ENCODE measurements around the gene CBX8.
A peak's percentile ranks its signal among the peaks of the same experiment; 100 is the strongest.

The CBX8 gene

DNA sequence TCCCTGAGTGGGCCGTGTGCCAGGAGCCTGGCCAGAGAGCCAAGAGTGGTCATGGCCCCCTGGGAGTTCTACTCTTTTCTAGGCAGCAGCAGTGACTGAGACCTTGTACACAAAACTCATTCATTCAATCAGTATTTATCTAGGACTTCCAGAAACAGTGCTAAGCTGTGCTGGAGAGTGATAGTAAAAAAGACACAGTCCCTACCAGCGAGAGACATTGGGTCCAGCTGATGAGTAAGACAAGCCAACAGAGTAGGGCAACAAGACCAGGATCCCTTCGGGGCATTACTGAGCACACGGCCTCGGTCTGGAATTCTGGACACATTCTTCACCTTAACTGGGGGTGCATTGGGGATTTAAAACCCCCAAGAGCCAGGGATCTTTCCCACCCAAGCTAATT lies 22.2 kb upstream of the CBX8 start:
- DNase-seq = no peak

DNA sequence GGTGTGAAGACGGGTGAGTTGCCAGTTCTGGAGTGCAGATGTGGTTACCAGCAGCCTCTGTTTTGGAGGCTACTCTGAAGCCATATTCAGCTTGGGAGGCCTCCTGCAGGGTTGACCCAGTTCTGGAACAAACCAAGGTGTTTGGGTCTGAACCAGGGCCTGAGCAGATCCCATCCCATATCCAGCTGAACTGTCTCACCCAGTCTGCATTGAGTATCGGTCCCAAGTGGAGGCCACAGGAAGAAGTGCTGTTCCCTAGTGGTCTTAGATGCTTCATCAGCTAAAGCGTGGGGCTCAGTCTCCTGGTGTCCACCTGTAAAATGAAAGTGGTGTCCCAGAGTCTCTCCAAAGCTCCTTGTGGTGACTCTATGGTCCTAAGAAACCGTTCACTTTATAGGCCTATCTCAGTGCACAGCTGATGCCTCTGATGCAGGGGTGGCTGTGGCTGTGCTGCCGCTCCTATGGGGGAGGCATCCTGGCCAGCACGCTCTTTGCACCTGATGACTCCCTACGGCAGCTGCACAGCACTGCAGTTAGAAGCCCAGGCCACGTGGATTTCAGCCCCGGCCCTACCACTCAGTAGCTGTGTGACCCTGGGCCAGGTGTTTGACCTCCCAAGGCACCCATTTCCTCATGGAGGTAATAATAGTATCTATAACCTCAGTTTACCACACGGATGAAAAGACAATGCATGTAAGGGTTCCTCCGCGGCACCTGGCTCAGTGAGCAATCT lies 21.3 kb upstream of the CBX8 start:
- DNase-seq = peak in 2 of 3 experiments; percentile 20 to 68

- no peak for DNase-seq
Observed at GRCh38 chr17:79815836-79816461, 19.1 kb upstream of the CBX8 start.

DNA sequence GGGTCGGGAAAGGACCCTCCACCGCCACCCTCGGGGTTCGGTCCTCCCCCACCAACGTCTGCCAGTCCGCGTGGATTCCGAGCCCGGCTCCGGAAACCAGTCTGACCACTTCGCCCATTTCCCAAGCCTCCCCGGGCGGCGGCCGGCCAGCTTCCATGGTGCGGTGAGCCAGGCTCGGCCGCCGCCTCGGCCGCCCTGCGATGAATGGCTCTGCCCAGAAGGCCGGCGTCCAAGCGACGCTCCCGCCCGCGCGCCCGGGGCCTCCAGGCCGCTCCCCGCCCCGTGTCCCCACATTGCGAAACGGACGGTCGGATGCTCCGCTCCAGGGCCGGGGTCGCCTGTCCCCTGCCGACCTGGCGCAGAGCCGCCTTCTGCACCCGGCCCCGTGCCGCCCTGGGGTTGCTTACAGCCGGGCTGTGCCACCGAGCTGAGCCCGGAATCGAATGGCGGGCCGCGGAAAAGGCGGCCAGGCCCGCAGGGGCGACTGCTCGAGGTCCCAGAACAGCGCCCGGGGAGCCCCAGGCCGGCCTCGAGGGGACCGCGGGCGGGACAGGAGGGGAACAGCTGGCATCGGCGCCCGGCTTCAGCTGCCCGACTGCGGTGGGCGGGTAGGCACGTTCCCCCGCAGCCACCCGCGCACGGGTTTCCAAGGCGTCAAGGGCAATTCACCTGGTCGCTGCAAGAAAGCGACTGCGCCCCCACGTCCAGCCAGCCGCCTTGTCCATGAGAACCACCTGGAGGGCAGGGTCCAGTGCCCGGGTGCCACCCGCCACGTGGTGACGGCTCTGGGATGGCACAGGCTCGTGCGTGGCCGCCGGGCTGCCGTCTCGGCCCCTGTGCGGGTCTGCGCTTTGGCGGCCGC lies 18.3 kb upstream of the CBX8 start:
- no peak for DNase-seq

GRCh38 chr17:79814127-79814973 lies 17.5 kb upstream of the CBX8 start:
- DNase-seq = no peak

GRCh38 chr17:79813297-79814126 lies 16.6 kb upstream of the CBX8 start:
- peak; percentile 19 to 65 (median 58) for DNase-seq

DNA sequence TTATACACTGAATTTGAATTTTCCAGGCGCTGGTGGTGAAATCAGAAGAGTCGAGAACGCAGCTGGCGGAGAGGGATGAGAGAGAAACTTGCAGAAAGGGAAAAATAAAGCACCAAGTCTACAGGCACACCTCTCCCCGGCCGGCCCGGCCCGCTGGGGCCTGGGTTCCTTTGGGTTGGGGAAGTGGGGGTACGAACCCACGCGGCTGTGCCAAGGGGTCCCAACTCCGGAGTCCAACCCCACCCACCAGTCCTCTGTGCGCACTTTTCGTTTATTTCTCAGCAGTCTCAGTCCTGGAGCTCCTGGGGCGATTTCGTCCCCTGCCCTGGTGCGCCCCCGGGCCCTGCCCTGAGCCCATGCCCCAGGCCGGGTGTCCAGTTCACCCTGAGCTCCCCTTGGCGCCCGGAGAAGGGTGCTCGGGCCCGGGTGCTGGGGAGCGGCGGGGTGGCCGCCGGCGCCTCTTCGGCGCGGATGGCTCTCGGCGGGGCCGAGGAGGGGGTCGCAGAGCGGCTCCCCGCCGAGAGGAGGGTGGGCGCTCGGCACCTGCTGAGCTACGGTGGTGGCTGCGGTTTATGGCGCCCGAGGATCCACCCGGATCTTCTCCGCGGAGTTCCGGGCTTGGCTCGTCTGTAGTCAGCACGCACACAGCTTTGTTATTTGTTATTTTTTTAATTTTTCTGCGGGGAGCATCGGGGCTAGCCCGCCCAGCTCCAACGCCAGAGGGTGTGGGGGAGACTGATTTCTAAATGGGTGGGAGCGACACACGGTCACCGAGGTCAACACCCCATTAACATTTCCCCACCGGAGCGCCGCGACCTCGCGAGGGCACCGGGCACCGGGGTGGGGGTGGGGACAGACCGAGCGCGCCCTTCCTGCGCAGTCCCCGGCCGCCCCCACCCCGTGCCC lies 15.7 kb upstream of the CBX8 start:
- peak in 2 of 3 experiments; percentile 66 to 72 for DNase-seq

DNA sequence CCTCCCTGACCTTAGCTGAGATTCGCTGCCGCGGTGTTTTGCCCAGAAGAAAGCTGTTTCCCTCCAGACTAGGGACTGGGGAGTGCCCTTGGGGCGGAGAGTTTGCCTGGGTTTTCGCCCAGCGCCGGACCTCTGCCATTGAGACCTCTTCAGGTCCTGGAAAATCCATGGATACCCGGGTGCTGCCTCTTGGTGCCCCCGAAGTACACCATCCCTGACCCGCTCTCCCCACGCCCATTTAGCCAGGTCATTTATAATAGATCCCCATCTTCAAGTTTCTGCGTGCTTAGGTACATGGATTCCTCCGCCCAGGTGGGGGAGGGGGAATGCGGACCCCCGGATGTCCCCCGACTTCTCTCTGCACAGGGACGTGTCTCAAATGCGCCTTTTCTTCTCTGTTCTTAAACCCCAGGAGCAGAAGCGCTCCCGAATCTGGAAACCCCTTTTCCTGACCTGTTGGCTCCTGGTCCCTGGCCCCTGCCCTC lies 15.0 kb upstream of the CBX8 start:
- peak in 1 of 3 experiments; percentile 73 for DNase-seq

DNA sequence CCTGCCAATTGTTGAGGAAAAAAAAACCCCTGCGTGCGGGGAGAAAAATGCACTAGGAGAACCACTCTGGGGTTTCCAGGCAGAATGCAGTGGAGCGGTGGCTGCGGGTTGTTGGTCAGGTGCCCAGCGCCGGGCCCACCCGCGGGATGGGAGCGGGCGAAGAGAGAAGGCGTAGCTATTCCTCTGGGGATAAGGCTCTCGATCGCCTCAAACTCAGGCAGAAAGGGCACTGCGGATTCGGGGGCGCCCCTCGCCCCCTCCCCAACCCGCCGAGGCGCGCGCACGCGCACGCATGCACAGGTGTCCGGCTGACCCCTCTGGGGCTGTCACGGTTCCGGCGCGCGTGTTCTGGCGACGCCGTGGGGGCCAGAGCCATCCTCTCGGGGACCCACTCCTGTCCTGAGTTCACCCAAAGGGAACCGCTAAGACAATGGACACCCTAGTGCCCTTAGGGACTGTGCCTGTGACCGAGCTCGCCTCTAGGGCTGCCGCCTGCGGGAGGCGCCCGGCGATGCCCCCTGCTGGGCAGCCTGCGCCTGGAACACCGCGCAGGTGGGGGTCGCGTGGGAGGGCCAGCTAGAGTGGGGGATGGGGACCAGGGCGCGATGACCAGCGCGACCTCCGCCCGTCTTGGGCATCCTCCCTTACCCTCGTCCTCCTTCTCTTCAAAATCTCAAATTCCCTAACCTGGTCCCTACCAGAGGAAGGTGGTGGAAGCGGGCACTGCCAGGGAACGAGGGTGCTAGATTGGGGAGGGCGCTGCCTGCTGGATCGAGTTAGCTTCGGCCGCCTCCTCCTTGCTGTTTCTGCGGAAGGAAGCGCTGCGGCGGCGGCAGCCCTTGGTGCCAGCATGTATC lies 14.4 kb upstream of the CBX8 start:
- peak; percentile 64 to 90 (median 84) for DNase-seq

- DNase-seq = peak; percentile 92 to 95 (median 94)
Observed at GRCh38 chr17:79810130-79811010, 13.5 kb upstream of the CBX8 start.

DNA sequence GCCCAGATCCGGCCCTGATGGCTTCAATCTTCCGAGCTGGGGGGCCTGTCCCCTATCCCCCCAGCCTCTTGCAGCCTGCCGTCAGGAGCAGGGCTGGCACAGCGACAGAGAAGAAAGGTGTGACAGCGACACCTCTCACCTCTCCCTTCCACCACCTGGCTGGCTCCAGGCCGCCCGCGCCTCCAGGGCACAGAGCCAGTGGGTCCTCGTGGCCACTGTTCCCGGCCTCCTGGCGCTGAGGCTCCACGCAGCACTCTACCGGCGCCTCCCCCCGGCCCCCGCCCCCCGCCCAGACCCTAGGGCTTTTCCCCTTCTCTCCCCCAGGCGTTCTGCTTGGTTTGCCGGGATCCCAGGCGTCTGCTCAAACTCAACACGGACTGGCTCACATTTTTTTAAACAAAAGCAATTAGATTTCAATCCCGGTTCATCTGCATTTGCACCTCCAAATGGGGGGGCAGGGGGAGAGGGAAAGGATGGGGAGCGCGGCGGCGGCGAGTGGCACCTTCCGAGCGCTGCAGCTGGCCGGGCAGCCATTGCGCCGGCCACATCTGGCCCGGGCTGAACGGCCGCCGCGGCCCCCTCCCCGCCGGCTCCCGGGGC lies 12.8 kb upstream of the CBX8 start:
- DNase-seq = peak; percentile 23 to 78 (median 60)

GRCh38 chr17:79808763-79809529 lies 12.1 kb upstream of the CBX8 start:
- peak; percentile 55 to 80 (median 78) for DNase-seq

DNA sequence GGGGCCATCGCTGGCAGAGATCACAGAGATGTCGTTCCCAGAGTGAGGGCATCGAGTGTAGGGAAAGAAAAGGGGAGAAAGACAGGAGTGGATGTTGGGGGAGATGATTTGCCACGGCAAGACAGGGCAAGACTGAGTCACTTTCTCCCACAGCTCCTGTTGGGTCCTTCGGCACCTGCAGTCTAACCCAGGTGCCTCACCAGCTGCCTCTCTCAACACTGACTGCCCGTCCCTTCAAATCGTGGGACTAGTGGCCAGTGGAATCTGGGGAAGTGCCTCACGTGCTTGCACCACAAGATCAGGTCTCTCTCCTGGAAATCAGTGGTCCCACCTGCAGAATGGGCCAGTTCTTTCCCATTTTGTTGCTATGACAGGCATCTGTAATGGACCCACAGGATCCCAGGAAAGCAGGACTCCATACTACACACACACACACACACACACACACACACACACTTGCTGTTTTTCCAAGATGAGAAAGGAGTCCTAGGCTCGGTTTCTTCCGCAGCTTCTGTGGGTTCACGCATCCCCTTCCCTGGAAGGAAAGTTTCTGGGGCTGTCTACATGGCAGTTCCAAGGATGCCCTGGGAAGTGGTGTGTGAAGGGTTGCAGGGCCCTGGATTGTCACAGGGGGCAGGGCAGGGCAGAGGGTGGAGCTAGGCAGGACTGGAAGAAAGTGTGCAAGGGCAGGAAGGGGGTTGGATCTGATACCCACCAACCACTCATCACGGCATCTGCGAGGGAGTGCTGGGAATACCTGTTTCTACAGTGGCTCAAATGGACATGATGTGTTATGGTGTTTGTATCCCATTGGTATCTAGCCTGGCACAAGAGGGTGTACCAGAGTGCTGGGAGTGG lies 10.2 kb upstream of the CBX8 start:
- DNase-seq = no peak

DNA sequence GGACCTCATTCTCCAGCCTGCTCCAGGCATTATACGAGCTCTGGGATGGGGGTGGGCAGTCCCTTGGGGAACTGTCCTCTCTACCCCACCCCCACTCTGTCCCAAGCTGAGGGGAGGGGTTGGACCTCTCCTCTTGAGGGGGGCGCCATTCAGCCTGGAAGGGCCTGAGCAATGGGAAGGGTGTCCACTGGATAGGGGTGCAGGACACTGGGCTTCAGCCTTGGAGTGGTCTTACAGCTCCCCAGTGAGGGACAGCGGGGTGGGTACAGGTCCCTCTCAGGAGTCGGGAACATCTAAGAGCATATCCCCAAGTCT lies 9.5 kb upstream of the CBX8 start:
- DNase-seq = no peak

DNA sequence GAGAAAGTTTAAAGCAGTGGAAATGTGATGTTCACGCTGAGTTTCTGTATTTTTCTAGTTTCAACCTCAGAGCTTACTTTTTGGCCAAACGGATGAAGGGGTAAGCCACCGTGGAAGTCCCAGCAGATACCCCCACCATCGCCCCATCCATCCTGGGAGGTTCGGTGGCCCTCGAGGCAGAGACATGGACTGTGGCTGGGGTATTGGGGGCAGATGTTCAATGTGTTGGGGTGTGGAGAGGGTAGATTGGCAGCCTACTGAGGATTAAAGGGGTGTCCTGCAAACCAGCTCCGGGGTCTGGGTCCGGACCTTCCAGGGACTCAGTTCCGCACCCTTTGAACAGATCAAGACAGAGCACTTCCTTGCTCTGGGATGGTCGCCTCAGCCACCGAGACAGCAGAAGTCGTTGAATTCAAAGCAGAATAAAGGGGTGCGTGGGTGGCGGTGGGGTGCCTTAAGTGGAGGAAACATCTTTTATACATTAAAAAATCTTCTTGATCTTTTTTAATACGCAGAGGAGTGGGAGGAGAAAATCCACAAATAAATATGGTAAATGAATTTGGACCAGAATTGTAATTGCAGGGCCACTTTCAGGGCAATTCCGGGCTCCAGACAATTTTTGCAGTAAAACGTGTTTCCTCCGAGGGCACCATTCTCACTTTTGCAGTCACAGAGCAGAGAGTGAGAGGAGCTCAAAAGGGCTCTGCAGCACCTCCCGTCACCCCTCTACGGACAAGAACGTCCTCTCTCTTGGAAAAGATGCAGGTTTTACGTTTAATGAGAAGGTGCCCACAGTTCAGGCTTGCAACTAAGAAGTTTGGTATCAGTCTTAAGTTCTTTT lies 8.2 kb upstream of the CBX8 start:
- DNase-seq = no peak
